MG63 (cell line): Measurements from ENCODE around the gene PAK1. TPM values are rescaled to one million over a fixed set of nuclear protein-coding genes. Genes with fewer than 3 reads are reported as not detected.
A peak's percentile ranks its signal among the peaks of the same experiment; 100 is the strongest.

Experiments
- DNase-seq: peaks from one replicate; pipeline ENCODE4 v3.0.0-alpha.2; 2020
- H3K27me3 ChIP-seq: fragments of 250-450 bp; sonication (Bioruptor Pico); 2 replicates; pipeline ENCODE4 v1.5.1; 2020; ENCODE audit warnings: mild to moderate bottlenecking, moderate library complexity
- H3K36me3 ChIP-seq: fragments of 250-450 bp; sonication (Bioruptor Pico); 2 replicates; pipeline ENCODE4 v1.5.1; 2020; ENCODE audit warnings: mild to moderate bottlenecking, moderate library complexity
- H3K4me3 ChIP-seq: fragments of 250-450 bp; sonication (Bioruptor Pico); 2 replicates; pipeline ENCODE4 v1.5.1; 2020; ENCODE audit warnings: mild to moderate bottlenecking, moderate library complexity
- H3K9me3 ChIP-seq: fragments of 250-450 bp; sonication (Bioruptor Pico); 2 replicates; pipeline ENCODE4 v1.5.1; 2020; ENCODE audit warnings: mild to moderate bottlenecking, moderate library complexity
- total RNA-seq: library from RNA; depleted of rRNA; stranded (reverse); fragments of >200 nt; shearing (Covaris generic); gene quantifications from 2 replicates; pipeline ENCODE4 v1.2.3, GENCODE V29; 2014; ENCODE audit warnings: low replicate concordance; rRNA removed

Gene PAK1
- total RNA-seq, 1 experiment from 2014 or later, result 31.3 TPM

DNA sequence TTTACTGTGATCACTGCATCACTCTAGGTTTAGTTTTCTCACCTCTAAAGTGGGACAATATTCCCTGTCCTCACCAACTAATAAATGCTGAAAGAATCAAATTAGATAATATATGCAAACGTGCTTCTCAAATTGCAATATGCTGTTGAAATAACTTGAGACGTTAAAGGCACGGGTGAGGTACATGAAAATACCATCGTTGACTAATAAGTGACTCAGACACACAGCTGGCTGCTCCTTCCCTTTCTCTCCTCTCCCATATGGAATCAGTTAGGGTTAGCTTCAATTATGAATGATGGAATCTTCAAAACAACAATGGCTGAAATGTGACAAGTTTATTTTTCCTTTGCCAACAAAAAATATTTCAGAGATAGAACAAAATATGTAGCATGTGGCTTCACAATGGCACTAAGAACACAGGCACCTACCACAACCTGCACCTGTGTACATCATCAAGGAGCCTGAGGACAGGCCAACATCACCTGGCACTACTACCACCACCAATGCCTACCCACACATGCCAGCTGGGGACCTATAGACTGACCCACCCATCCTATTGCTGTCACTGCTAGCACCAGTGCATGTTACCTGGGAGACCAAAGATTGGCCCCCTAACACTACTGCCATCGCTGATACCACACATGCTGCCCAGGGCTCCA is 186.2 kb downstream of the PAK1 start:
- H3K4me3 ChIP-seq, result no peak overlapping the region
- no peaks in the 10 kb centered on the region for H3K27me3 ChIP-seq
- DNase-seq, result peak; percentile 64
- H3K36me3 ChIP-seq, result no peaks in the 10 kb centered on the region
- H3K9me3 ChIP-seq, result no peaks in the 10 kb centered on the region

GRCh38 chr11:77287136-77287535 is 186.8 kb downstream of the PAK1 start:
- no peaks in the 10 kb centered on the region for H3K36me3 ChIP-seq
- H3K27me3 ChIP-seq, result no peaks in the 10 kb centered on the region
- no peak overlapping the region for H3K4me3 ChIP-seq
- no peaks in the 10 kb centered on the region for H3K9me3 ChIP-seq
- DNase-seq, result no peak

- Histone ChIP-seq H3K27me3 (no peaks in the 10 kb centered on the region), H3K36me3 (no peaks in the 10 kb centered on the region), H3K9me3 (no peaks in the 10 kb centered on the region), H3K4me3 (no peak overlapping the region)
- no peak for DNase-seq
Observed at GRCh38 chr11:77284476-77285468, 189.1 kb downstream of the PAK1 start.

DNA sequence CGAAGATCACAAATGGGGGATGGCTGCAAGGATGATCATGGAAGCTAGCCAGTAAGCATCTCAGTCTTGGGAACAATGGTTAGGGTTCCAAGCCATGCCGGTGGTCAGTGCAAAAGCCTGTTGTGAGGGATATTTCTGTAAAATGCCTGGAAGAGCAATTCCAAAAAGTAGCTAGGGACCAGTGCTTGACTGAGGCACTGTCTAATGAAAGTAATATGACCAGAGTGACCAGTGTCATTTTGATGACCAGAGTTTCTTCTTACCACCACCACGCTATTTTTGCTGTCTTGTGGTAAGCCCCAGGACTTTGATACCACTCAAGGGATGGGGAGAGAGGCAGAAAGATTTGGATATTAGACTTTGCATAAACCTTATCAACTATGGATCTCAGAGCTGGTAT is 190.8 kb downstream of the PAK1 start:
- H3K36me3 ChIP-seq, result no peaks in the 10 kb centered on the region
- H3K27me3 ChIP-seq, result no peaks in the 10 kb centered on the region
- no peak overlapping the region for H3K4me3 ChIP-seq
- no peak for DNase-seq
- H3K9me3 ChIP-seq, result no peaks in the 10 kb centered on the region

- DNase-seq, result no peak
- no peaks in the 10 kb centered on the region for H3K27me3 ChIP-seq
- no peaks in the 10 kb centered on the region for H3K36me3 ChIP-seq
- no peak overlapping the region for H3K4me3 ChIP-seq
- H3K9me3 ChIP-seq, result no peaks in the 10 kb centered on the region
Observed at GRCh38 chr11:77278595-77279506, 195.0 kb downstream of the PAK1 start.

DNA sequence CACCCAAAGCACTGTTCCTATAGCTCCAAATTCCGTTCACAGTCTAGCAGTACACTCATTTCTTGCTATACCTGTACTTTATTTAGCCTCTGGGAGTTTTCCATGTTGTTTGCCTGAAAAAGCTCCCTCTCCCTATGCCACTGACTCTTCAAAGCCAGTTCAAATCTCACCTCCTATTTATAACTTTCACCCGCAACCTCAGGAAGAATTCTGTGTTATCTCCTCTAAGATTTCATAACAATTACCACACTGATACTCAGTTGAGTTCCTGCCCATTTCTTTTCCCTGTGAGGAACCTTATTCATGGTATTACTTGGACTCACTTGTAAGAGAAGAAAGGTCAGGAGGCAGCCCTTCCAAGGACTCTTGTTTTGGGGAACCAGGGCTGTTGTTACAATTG is 197.6 kb downstream of the PAK1 start:
- no peak for DNase-seq
- Histone ChIP-seq H3K36me3 (no peaks in the 10 kb centered on the region), H3K4me3 (no peak overlapping the region), H3K27me3 (no peaks in the 10 kb centered on the region), H3K9me3 (no peaks in the 10 kb centered on the region)

Other genes with a start within 250 kb of the PAK1 start
- gene GDPD4, start 172.4 kb downstream of the PAK1 start, total RNA-seq, result not detected in 2 replicates
- not detected in 2 replicates for gene AQP11, start 115.9 kb upstream of the PAK1 start, total RNA-seq
- 365 and 379 TPM in 2 replicates for gene CLNS1A, start 163.7 kb upstream of the PAK1 start, total RNA-seq